GM21423 (cell line): ENCODE data around the gene DLGAP1.
"Not testable (repeated sequence)": the region's sequence is repeated elsewhere in the genome, so short reads cannot be mapped to it uniquely, and the experiment has no call there.

Source experiments
- ATAC-seq: cut with Tn5 transposase; IDR thresholded peaks from one replicate; pipeline ENCODE4 v1.9.1; 2021; ENCODE audit warnings: mild to moderate bottlenecking, moderate library complexity; ENCODE audit not compliant: unreplicated experiment

Gene DLGAP1

DNA sequence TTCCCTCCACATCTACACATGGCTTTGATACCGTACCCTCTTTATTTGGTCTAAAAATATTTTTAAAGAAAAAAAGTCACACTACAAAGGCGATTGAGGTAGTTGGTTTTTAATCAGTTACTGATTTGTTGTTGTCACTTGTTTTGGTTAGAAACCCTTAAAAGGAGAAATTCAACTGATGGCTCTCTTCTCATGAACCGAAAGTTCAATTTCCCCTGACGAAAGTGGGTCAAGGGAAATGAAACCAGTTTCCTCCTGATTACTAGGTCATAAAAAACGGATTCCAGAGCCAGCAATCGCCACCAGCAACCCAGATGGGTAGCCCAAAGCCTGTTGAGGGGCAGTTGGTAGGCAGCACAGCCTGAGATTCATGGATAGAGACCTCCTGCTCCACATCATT lies 63.2 kb downstream of the DLGAP1 start:
- ATAC-seq, result no peak

- ATAC-seq, result no peak
These were observed 69.2 kb downstream of the DLGAP1 start for GRCh38 chr18:4385876-4386275.

- ATAC-seq, result no peak
These were observed 70.2 kb downstream of the DLGAP1 start for GRCh38 chr18:4384932-4385331.

DNA sequence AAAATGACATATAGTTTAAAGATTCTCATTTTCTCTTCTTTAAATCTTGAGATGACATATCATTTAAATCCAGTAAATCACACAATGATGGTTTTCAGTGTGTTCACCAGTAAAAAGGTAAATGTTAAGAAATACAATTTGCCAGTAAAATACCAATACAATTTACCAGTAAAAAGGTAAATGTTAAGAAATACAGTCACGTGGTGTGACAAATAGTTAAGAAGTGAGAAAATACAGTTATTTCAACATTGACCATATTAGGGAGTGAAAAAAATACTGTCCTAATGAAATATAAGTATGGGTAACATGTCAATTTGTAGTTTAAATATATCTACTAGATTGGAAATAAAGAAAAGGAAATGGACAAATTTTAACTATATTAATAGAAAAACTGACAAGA lies 80.5 kb downstream of the DLGAP1 start:
- no peak for ATAC-seq

DNA sequence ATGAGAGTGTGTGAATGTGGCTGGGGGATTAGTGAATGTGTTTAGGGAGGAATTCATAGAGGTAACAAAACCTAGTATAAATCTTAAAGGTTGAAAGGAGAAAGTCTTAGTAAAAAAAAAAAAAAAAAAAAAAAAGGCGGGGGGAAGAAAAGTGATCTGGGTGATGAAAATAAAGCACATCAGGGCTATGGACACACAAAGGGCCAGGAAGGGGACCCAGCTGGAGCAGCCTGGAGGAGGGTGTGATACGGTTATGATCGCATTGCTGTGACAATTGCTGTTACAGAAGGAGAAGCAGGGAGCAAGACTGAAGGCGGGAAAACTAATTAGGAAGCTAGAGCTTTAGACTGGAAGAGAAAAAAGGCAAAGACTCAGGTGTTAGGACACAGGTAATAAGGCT lies 85.4 kb downstream of the DLGAP1 start:
- ATAC-seq, result no peak

DNA sequence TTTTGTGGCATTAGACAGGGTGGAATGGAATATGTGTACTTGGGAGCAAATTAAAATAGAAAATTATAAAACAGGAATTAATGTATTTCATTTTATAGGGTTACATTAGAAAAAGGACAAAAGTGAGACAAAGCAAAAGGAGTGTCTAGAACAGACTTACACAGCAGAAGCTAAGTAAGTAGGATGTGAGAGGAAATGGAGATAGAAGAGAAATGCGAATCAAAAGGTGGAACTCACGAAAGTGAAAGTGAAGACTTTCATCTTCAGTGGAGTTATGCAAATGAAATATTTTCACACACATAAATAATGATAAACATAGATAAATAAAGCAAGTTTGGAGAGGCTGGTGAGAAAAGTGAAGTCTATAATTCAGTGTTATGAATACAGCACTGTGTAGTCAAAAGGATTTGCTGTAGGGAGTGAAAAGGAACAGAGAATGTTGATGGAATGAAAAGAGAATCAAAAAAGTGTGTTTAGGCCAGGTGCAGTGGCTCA lies 94.8 kb downstream of the DLGAP1 start:
- ATAC-seq, result no peak

DNA sequence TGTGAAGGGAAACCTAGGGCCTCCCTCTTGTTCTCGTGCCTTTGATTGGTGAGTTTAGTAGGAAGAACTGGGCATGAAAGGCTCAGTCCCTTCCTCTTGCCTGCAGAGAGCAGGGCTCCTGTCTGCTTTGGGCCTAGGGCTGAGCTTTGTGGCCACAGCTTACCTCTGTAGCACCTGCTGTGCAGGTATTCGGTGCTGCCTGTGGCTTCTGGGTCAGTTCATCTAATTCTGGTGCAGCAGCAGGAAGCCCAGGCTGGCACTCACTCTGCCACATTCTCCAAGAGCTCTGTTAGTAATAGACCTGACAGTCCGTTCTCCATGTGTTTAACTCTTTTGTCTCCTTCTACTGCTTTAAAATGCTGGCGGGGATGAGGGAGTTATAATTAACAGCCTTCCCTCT lies 96.5 kb downstream of the DLGAP1 start:
- ATAC-seq, result no peak

DNA sequence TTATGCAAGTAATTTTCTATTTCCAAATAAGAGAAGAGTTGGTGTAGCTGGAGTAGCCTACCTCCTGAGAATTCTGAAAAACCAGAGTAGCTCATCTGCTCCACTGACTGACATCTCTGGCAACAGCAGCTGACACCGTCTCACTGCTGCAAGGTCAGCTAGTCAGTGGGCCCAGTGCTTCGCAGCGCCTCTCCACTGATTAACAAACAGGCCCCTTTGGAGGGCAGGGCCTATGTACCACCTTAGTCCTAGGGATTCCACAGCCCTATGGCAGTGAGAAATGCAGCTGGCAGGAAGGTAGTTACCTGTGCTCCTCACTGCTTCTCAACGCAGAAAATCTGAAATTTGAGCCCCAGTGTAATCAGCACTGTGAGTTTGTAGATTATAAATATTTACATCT lies 97.5 kb downstream of the DLGAP1 start:
- ATAC-seq, result no peak

GRCh38 chr18:4356929-4357328 lies 98.2 kb downstream of the DLGAP1 start:
- ATAC-seq, result no peak

- ATAC-seq, result no peak
These were observed 101.2 kb downstream of the DLGAP1 start for GRCh38 chr18:4353853-4354418.

DNA sequence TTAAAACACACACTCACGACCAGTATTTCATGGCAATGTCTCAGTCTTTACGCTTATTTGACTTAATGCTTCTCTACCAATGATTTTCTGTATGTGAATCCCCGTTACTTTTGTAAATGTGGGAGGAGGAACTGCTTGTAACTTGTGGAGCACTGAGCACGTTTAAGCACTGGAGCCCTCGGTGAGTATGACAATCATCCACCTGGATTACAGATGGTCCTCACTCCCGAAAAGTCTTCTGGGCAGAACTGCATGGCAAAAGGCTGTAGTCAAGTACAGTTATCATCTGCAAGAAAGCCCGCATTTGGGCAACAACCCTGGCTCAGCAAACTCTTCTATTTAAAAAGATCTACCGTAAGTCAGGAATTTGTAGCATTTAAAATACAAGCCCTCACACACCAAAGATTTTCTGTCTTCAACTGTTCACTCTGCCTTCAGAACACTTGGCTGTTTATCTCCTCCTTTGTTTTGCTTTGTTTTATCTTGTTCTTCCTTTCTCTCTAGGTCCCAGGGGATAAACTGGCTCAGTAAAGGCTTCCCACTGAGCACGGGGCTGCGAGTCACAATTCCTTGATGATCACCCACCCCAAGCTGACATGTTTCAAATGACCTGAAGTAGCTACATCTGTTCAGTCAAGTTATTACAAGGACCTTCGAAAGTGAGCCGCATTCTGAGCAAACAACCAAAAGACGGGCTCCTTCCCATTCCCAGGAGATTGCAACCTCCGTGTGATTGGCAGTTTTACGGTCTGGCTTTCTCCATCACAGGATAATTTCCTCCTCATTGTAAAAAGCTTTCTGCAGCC lies 102.2 kb downstream of the DLGAP1 start:
- ATAC-seq, result no peak

DNA sequence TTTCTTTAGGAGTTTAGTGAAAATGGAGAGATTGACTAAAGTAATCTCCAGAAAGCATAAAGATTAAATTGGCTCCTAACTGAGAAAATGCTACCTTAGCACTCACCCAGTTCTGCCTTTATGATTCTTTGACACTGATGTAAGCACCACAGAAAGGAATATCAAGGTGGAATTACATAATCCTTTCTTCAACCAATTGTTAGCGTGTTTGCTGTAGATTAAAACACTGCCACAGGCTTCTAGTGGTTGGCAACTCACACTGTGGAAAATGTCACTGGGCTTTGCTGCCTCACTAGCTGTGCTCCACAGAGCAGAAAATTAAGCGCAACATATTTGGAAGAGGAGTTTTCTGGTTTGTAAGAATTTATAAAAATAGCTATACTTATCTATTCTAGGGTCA lies 104.1 kb downstream of the DLGAP1 start:
- no peak for ATAC-seq

- no peak for ATAC-seq
These were observed 119.7 kb downstream of the DLGAP1 start for GRCh38 chr18:4335386-4335785.

DNA sequence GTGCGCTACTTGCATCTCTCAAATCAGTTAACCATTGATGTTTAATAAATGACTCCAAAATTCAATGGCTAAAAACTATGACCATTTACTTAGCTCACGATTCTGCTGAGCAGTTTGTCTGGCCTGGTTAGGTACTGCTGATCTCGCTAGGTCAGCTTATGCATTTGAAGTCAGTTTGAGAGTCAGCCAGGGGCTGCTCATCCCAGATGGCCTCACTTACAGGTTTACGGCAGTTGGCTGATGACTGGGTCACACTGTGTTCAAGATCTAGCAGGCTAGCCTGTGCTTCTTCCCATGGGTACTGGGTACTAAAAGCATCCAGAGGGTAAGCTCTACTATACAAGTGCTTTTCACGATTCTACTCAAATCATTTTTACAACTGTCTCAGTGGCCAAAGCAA lies 122.1 kb downstream of the DLGAP1 start:
- ATAC-seq, result no peak

- no peak for ATAC-seq
These were observed 135.1 kb downstream of the DLGAP1 start for GRCh38 chr18:4319738-4320677.

GRCh38 chr18:4318311-4318710 lies 136.8 kb downstream of the DLGAP1 start:
- ATAC-seq, result no peak

- ATAC-seq, result not testable (repeated sequence)
These were observed 143.2 kb downstream of the DLGAP1 start for GRCh38 chr18:4311945-4312344.

- ATAC-seq, result no peak
These were observed 144.0 kb downstream of the DLGAP1 start for GRCh38 chr18:4311136-4311535.

DNA sequence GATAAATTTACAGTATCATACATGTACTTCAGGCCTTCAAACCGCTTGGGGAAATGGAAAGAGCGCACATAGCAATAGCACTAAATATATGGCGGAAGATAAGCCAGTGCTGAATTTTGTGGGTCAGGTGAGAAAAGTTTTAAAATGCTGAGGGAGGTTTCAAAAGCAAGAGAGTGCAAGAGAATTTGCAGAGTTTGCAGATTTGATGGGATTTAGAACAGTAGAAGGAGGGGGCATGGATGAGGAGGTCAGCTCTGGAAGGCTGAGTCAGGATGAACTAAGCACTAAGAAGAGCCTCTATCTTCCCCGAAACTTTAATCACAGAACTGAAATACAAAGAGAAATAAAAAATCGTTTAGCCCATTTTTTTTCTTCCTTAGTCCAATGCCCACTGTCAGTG lies 145.9 kb downstream of the DLGAP1 start:
- no peak for ATAC-seq

GRCh38 chr18:4308576-4308975 lies 146.5 kb downstream of the DLGAP1 start:
- no peak for ATAC-seq

DNA sequence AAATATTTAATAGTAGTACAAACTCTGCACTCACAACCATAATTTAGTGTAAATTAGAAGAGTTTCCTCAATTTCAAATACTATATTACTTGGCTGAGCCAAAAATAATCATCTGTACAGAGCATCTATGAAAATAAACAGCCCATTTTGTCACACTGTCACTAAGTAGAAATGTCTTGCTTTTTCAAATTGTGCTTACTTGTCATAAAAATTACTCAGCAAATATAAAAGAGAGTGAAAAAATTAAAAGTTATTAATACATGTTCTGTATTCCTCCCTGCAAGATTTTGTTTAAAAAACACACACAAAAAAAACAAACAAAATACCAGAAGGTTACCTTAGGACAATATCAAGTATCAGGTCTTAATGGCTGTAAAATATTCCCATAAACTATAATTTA lies 155.7 kb downstream of the DLGAP1 start:
- ATAC-seq, result no peak
